Mesothelial cell of epicardium (in vitro differentiated cells): ENCODE measurements around the gene MYADML2. TPM values are rescaled to one million over a fixed set of nuclear protein-coding genes. Genes with fewer than 3 reads are reported as not detected.
A peak's percentile ranks its signal among the peaks of the same experiment; 100 is the strongest.

Experiments
- DNase-seq, 2 experiments: peaks; one replicate each; pipeline ENCODE4 v3.0.0; 2021; ENCODE audit warnings: low spot score in 2 of 2; ENCODE audit not compliant: unreplicated experiment in 2 of 2
- H3K27ac Mint-ChIP-seq: 2 replicates; pipeline ENCODE4 v1.8.0; 2021; ENCODE audit warnings: mixed read lengths
- H3K27me3 Mint-ChIP-seq: 2 replicates; pipeline ENCODE4 v1.8.0; 2021; ENCODE audit warnings: low read depth, mixed read lengths
- H3K36me3 Mint-ChIP-seq: 2 replicates; pipeline ENCODE4 v1.8.0; 2021; ENCODE audit warnings: mixed read lengths
- H3K4me1 Mint-ChIP-seq: 2 replicates; pipeline ENCODE4 v1.8.0; 2021; ENCODE audit warnings: mixed read lengths
- H3K4me3 Mint-ChIP-seq: 2 replicates; pipeline ENCODE4 v1.8.0; 2021; ENCODE audit warnings: mild to moderate bottlenecking, moderate library complexity, mixed read lengths
- H3K9me3 Mint-ChIP-seq: 2 replicates; pipeline ENCODE4 v1.8.0; 2021; ENCODE audit warnings: mixed read lengths
- total RNA-seq: library from RNA; stranded (reverse); gene quantifications from 3 replicates; pipeline ENCODE4 v1.2.1, GENCODE V29; 2021
- TF ChIP-seq, protein P1 (sequence below): fragments of 200-600 bp; sonication (generic); IDR thresholded peaks from one replicate; pipeline ENCODE4 v1.5.0; 2021; ENCODE audit warnings: antibody characterized with exemption; ENCODE audit not compliant: unreplicated experiment

Gene MYADML2
- total RNA-seq, 1 donor from 2014 or later = not detected

GRCh38 chr17:81961087-81961511 is 14.1 kb upstream of the MYADML2 start, which contains the start of gene NOTUM:
Gene NOTUM (minus strand): TSS chr17:81961187. CDS start chr17:81960909, 278 bp downstream.
- Mint-ChIP-seq H3K27me3 (peaks cover 55% of the 10 kb centered on the region), H3K9me3 (no peaks in the 10 kb centered on the region), H3K4me3 (peak within 1 kb of the TSS; percentile 30), H3K4me1 (peaks cover 6% of the 10 kb centered on the region), H3K27ac (no peak within 1 kb of the TSS), H3K36me3 (no peaks in the 10 kb centered on the region)
- DNase-seq = no peak
- TF ChIP-seq, protein P1, sequence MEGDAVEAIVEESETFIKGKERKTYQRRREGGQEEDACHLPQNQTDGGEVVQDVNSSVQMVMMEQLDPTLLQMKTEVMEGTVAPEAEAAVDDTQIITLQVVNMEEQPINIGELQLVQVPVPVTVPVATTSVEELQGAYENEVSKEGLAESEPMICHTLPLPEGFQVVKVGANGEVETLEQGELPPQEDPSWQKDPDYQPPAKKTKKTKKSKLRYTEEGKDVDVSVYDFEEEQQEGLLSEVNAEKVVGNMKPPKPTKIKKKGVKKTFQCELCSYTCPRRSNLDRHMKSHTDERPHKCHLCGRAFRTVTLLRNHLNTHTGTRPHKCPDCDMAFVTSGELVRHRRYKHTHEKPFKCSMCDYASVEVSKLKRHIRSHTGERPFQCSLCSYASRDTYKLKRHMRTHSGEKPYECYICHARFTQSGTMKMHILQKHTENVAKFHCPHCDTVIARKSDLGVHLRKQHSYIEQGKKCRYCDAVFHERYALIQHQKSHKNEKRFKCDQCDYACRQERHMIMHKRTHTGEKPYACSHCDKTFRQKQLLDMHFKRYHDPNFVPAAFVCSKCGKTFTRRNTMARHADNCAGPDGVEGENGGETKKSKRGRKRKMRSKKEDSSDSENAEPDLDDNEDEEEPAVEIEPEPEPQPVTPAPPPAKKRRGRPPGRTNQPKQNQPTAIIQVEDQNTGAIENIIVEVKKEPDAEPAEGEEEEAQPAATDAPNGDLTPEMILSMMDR = peak; percentile 12

- TF ChIP-seq, protein P1 = no peak
- Mint-ChIP-seq H3K27me3 (peaks cover 55% of the 10 kb centered on the region), H3K4me3 (peak overlapping the region; percentile 30), H3K9me3 (no peaks in the 10 kb centered on the region), H3K27ac (no peak overlapping the region), H3K36me3 (no peaks in the 10 kb centered on the region), H3K4me1 (peaks cover 6% of the 10 kb centered on the region)
- no peak for DNase-seq
Observed at GRCh38 chr17:81960130-81960958, 13.3 kb upstream of the MYADML2 start.

DNA sequence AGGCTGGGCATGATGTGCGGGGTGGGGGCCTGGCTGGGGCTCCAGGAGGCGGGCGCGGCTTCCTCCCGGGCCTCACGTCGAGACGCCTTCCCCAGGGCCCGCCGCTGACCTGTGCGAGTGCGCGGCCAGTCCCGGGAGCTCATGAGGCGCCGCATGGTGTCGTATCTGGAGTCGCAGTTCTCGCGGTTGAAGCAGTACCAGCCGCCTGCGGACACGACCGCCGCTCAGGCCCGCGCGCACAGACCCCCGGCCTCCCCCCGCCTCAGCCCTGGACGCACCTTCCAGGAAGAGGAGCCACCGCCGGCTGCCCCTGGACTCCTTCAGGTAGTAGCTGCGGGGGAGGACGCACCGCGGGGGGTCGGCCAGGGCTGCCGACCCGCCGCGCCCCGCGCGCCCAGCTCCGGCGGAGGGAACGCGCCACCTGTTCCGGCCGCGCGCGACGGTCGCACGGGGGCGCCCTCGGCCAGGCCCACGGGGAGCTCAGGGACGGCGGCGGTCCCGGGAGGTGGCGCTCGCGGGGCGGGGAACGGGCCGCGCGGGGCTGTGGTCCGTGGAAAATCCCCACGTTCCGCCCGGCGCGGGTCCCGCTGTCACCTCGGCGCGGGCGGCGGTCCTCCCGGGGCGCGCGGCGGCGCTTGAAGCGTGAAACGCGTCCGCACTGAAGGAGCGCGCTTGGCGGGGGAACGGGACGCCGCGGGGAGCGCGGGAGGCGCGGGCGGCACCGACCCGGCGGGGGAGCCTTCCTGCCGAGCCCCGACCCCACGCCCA is 12.5 kb upstream of the MYADML2 start:
- DNase-seq = peak; percentile 65 to 84
- Mint-ChIP-seq H3K4me3 (peak overlapping the region; percentile 50), H3K9me3 (no peaks in the 10 kb centered on the region), H3K36me3 (no peaks in the 10 kb centered on the region), H3K27ac (no peak overlapping the region), H3K27me3 (peaks cover 48% of the 10 kb centered on the region), H3K4me1 (peaks cover 6% of the 10 kb centered on the region)
- TF ChIP-seq, protein P1 = peak; percentile 35

DNA sequence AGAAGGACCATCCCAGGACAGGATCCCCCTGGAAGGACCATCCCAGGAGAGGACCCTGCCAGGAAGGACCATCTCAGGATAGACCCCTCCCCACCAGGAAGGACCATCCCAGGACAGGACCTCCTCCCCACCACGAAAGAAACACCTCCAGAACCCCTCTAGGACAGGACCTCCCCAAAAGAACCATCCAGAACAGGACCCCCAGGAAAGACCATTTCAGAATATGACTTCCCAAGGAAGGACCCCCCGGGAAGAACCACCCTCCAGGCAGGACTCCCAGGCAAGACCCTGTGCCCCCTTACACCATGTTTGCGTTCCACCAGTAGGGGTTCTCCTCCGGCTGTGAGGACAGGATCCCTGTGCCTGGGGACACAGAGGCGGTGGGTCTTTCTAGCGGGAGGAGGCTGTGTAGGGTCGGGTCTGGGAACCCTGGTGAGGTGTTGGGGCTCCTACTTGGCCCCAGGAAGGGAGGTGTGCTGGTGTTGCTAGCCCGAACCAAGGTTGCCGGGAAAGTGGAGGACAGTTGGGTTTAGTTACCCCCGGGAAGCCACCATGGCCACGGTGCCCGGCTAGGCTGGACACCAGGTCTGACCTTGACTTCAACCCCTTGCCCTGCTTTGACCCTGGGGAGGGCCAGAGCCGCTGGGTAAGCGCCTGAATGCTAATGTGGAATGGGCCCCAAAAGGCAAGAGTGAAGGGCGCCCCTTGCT is 11.8 kb upstream of the MYADML2 start:
- peak overlapping the region; percentile 50 for H3K4me3 Mint-ChIP-seq
- TF ChIP-seq, protein P1 = peak; percentile 5
- DNase-seq = no peak

DNA sequence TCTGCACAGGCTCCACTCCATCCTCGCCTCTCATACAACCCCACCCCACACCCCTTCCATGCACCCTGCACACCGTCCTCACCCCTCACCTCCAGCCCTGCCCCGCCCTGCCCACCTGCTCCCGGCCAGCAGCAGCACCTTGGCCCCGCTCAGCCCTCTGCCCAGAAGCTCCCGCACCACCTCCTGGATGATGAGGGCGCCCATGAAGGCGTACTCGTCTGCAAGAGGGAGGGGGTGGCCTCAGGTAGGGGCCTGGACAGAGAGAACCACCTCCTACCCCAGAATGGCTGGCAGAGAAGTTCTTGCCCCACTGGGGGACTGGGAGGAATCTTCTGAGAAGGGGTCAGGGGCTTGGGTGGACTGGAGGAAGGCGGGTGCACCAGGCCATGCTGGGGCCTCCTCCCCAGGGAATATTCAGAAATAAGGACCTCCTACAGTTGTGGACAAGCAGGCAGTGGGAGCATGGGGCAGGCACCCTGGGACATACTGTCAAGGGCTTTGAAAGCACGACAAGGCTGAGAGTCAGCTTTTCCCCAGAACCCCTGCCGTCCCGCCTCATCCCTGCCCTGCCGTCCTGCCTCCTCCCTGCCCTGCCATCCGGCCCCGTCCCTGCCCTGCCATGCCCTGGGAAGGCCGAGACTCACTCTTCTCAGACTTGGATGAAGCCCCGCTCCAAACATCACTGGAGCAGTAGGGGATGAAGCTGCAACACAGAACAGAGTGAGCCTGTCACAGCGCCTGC is 10.8 kb upstream of the MYADML2 start:
- Mint-ChIP-seq H3K9me3 (no peaks in the 10 kb centered on the region), H3K36me3 (no peaks in the 10 kb centered on the region), H3K27me3 (peaks cover 31% of the 10 kb centered on the region), H3K27ac (no peak overlapping the region), H3K4me1 (peaks cover 6% of the 10 kb centered on the region), H3K4me3 (no peak overlapping the region)
- TF ChIP-seq, protein P1 = no peak
- no peak for DNase-seq

More for the DNA sequence above, 11.8 kb upstream of the MYADML2 start:
- Mint-ChIP-seq H3K4me1 (peaks cover 6% of the 10 kb centered on the region), H3K27ac (no peak overlapping the region), H3K36me3 (no peaks in the 10 kb centered on the region), H3K9me3 (no peaks in the 10 kb centered on the region), H3K27me3 (peaks cover 41% of the 10 kb centered on the region)
